Keratinocyte (primary cell): ENCODE data around the gene ELOVL6. TPM values are rescaled to one million over a fixed set of nuclear protein-coding genes. Genes with fewer than 3 reads are reported as not detected.

Source experiments
- DNase-seq: peaks from one replicate; pipeline ENCODE4 v3.0.0-alpha.2; 2011; ENCODE audit warnings: low read depth, missing footprints, low spot score
- FAIRE-seq: peaks from 2 replicates; lab custom pipeline; 2011; peaks lifted over from hg19 to GRCh38; lab: Jason Lieb, UNC
- H2AFZ ChIP-seq: 2 replicates; pipeline ENCODE4 v1.6.0; 2012; ENCODE audit warnings: low read length, control low read depth, inconsistent platforms; ENCODE audit not compliant: control insufficient read depth
- H3K27ac ChIP-seq: 2 replicates; pipeline ENCODE4 v1.5.1; 2011; ENCODE audit warnings: low read length; ENCODE audit not compliant: control insufficient read depth, insufficient read depth
- H3K27me3 ChIP-seq: 3 replicates; pipeline ENCODE4 v1.6.0; 2011; ENCODE audit warnings: low read length; ENCODE audit not compliant: control insufficient read depth, insufficient read depth; ENCODE audit errors: extremely low read depth
- H3K36me3 ChIP-seq, 2 experiments: 2 replicates in 1 of 2; 3 replicates in 1 of 2; pipeline ENCODE4 v1.5.1; 2011; ENCODE audit warnings: low read length in 2 of 2, mild to moderate bottlenecking in 1 of 2; ENCODE audit not compliant: control insufficient read depth in 2 of 2, insufficient read depth in 2 of 2; ENCODE audit errors: extremely low read depth in 1 of 2
- H3K4me1 ChIP-seq: 3 replicates; pipeline ENCODE4 v1.5.1; 2011; ENCODE audit warnings: low read length; ENCODE audit not compliant: control insufficient read depth, insufficient read depth; ENCODE audit errors: extremely low read depth
- H3K4me2 ChIP-seq: 3 replicates; pipeline ENCODE4 v1.6.0; 2011; ENCODE audit warnings: low read depth, low read length; ENCODE audit not compliant: control insufficient read depth, insufficient read depth; ENCODE audit errors: extremely low read depth
- H3K4me3 ChIP-seq, 3 experiments: fragments of 200-600 bp in 1 of 3; sonication (generic) in 1 of 3; 2 replicates in 2 of 3; 3 replicates in 1 of 3; pipeline ENCODE4 v1.5.1; 2011 to 2016; ENCODE audit warnings: low read length in 3 of 3, mild to moderate bottlenecking in 3 of 3, control low read depth in 2 of 3, inconsistent platforms in 1 of 3, low read depth in 1 of 3, mixed read lengths in 1 of 3, mixed run types in 1 of 3, moderate library complexity in 1 of 3; ENCODE audit not compliant: control insufficient read depth in 2 of 3, insufficient read depth in 2 of 3; ENCODE audit errors: extremely low read depth in 1 of 3
- H3K79me2 ChIP-seq: 2 replicates; pipeline ENCODE4 v1.6.0; 2012; ENCODE audit warnings: low read length; ENCODE audit not compliant: control insufficient read depth, insufficient read depth
- H3K9ac ChIP-seq: 3 replicates; pipeline ENCODE4 v1.6.0; 2011; ENCODE audit warnings: low read length; ENCODE audit not compliant: control insufficient read depth, insufficient read depth; ENCODE audit errors: extremely low read depth
- H3K9me1 ChIP-seq: 3 replicates; pipeline ENCODE4 v1.6.0; 2011; ENCODE audit warnings: low read length; ENCODE audit not compliant: control insufficient read depth, insufficient read depth; ENCODE audit errors: extremely low read depth
- H3K9me3 ChIP-seq: 2 replicates; pipeline ENCODE4 v1.5.1; 2012; ENCODE audit warnings: low read depth, low read length; ENCODE audit not compliant: control insufficient read depth
- H4K20me1 ChIP-seq: 3 replicates; pipeline ENCODE4 v1.6.0; 2011; ENCODE audit warnings: low read length; ENCODE audit not compliant: control insufficient read depth, insufficient read depth; ENCODE audit errors: extremely low read depth
- CTCF ChIP-seq, 3 experiments: IDR thresholded peaks in 1 of 3; conservative IDR thresholded peaks in 1 of 3; optimal IDR thresholded peaks in 1 of 3; 2 replicates in 2 of 3; 3 replicates in 1 of 3; pipeline versions ENCODE3 to v1.5.1; 2011; ENCODE audit warnings: low read length in 3 of 3, mild to moderate bottlenecking in 3 of 3, moderate library complexity in 2 of 3, control low read depth in 1 of 3, inconsistent platforms in 1 of 3; ENCODE audit not compliant: insufficient read depth in 2 of 3; ENCODE audit errors: extremely low read depth in 1 of 3
- EZH2 ChIP-seq: IDR thresholded peaks from one replicate; pipeline ENCODE4 v1.6.1; 2012; ENCODE audit warnings: inconsistent platforms, mild to moderate bottlenecking, low read length, moderate library complexity
- dilution Hi-C: fragments of 300-500 bp; cut with MboI; formaldehyde crosslinking; loops from one replicate; pipeline ENCODE4 v1.7.0; 2020; ENCODE audit warnings: low sequenced_read_pairs; ENCODE audit not compliant: extremely low pct_ligation_motif_present
- polyA plus RNA-seq, 5 experiments: library from polyadenylated mRNA; depleted of rRNA in 3 of 5; stranded (reverse) in 3 of 5; stranded (forward) in 1 of 5; unstranded in 1 of 5; fragments of >200 nt; gene quantifications; 1 replicate in 1 of 5; 2 replicates in 3 of 5; 3 replicates in 1 of 5; pipeline versions ENCODE4 v1.2.1 to v1.2.3, GENCODE V29; 2011 to 2012; ENCODE audit warnings: missing spikeins in 2 of 5, low read depth in 1 of 5, low replicate concordance in 1 of 5

The ELOVL6 gene
- polyA plus RNA-seq, 1 donor (not counting 4 experiments of a cell fraction or from before 2014, with no cell fraction given) = 65.9 TPM

DNA sequence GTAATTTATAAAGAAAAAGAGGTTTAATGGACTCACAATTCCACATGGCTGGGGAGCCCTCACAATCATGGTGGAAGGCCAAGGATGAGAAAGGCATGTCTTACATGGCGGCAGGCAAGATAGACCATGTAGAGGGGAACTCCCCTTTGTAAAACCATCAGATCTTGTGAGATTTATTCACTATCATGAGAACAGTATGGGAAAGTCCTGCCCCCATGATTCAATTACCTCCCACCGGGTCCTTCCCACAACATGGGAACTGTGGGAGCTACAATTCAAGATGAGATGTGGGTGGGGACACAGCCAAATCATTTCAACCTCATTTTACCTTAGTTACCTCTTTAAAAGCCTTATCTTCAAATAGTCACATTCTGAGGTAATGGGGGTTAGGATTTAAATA lies 30.9 kb upstream of the ELOVL6 start:
- H3K79me2 ChIP-seq = no peaks in the 10 kb centered on the region
- DNase-seq (no peak), FAIRE-seq (no peak)
- H3K27me3 ChIP-seq = no peaks in the 10 kb centered on the region
- H3K9ac ChIP-seq = no peak overlapping the region
- no peak overlapping the region for H3K4me2 ChIP-seq
- H3K9me3 ChIP-seq = no peaks in the 10 kb centered on the region
- no peak overlapping the region for H2AFZ ChIP-seq
- dilution Hi-C loops = no loop called here
- no peaks in the 10 kb centered on the region for H4K20me1 ChIP-seq
- no peaks in the 10 kb centered on the region for H3K9me1 ChIP-seq
- no peak overlapping the region for H3K4me3 ChIP-seq
- no peak for TF ChIP-seq EZH2
- TF ChIP-seq CTCF (optimal IDR thresholded peaks at IDR 0.05 in 1 of 3, IDR thresholded peaks at IDR 0.05 in 1 of 3, conservative IDR thresholded peaks at IDR 0.05 in 1 of 3; ENCODE audit: extremely low read depth in 1 of 3, insufficient read depth in 2 of 3, low read length in 3 of 3) = no peak
- H3K4me1 ChIP-seq = no peaks in the 10 kb centered on the region
- no peak overlapping the region for H3K27ac ChIP-seq
- no peaks in the 10 kb centered on the region for H3K36me3 ChIP-seq

- no peak overlapping the region for H3K4me3 ChIP-seq
- H3K9ac ChIP-seq = no peak overlapping the region
- no peak overlapping the region for H2AFZ ChIP-seq
- no peaks in the 10 kb centered on the region for H4K20me1 ChIP-seq
- H3K27me3 ChIP-seq = no peaks in the 10 kb centered on the region
- FAIRE-seq (no peak), DNase-seq (no peak)
- no peak overlapping the region for H3K27ac ChIP-seq
- H3K4me1 ChIP-seq = no peaks in the 10 kb centered on the region
- H3K9me3 ChIP-seq = no peaks in the 10 kb centered on the region
- H3K4me2 ChIP-seq = no peak overlapping the region
- TF ChIP-seq EZH2 (no peak), CTCF (optimal IDR thresholded peaks at IDR 0.05 in 1 of 3, IDR thresholded peaks at IDR 0.05 in 1 of 3, conservative IDR thresholded peaks at IDR 0.05 in 1 of 3; ENCODE audit: extremely low read depth in 1 of 3, insufficient read depth in 2 of 3, low read length in 3 of 3) (no peak)
- no peaks in the 10 kb centered on the region for H3K79me2 ChIP-seq
- H3K36me3 ChIP-seq = no peaks in the 10 kb centered on the region
- dilution Hi-C loops = no loop called here
- H3K9me1 ChIP-seq = no peaks in the 10 kb centered on the region
Measured at GRCh38 chr4:110224812-110225211, 26.4 kb upstream of the ELOVL6 start.
